Esophagus muscularis mucosa (tissue), 4 donors: Measurements from ENCODE around the gene MREG. TPM values are rescaled to one million over a fixed set of nuclear protein-coding genes. Genes with fewer than 3 reads are reported as not detected.

Experiments
- DNase-seq: peaks from one replicate; pipeline ENCODE4 v3.0.0-alpha.2; 2017; ENCODE audit errors: extremely low spot score
- H3K27ac ChIP-seq, 4 donors: fragments of 200-600 bp; sonication (generic); replicated peaks in 1 of 4; 1 replicate in 3 of 4; 2 replicates in 1 of 4; pipeline ENCODE4 v1.5.1; 2016 to 2019; ENCODE audit warnings: mild to moderate bottlenecking in 1 of 4
- H3K27me3 ChIP-seq, 4 donors: fragments of 200-600 bp; sonication (generic); one replicate each; pipeline versions ENCODE4 v1.5.1 to v1.6.0; 2016 to 2019
- H3K36me3 ChIP-seq, 4 donors: fragments of 200-600 bp; sonication (generic); one replicate each; pipeline ENCODE4 v1.5.1; 2016 to 2019
- H3K4me1 ChIP-seq, 4 donors: fragments of 200-600 bp; sonication (generic); one replicate each; pipeline ENCODE4 v1.5.1; 2016 to 2019
- H3K4me3 ChIP-seq, 4 donors: fragments of 200-600 bp; sonication (generic); 1 replicate in 2 of 4; 2 replicates in 2 of 4; pipeline ENCODE4 v1.5.1; 2016 to 2019; ENCODE audit warnings: mild to moderate bottlenecking in 4 of 4, moderate library complexity in 1 of 4
- H3K9me3 ChIP-seq, 4 donors: fragments of 200-600 bp; sonication (generic); 1 replicate in 3 of 4; 2 replicates in 1 of 4; pipeline ENCODE4 v1.5.1; 2016 to 2019
- EP300 ChIP-seq: sonication (generic); formaldehyde crosslinking; IDR thresholded peaks from one replicate; pipeline ENCODE4 v1.6.1; 2017; ENCODE audit warnings: antibody characterized with exemption
- POLR2A ChIP-seq: fragments of 450-650 bp; IDR thresholded peaks from one replicate; pipeline ENCODE4 v1.6.1; 2017; ENCODE audit warnings: antibody characterized with exemption, moderate library complexity, mild to moderate bottlenecking, low read depth
- POLR2AphosphoS5 ChIP-seq, 2 donors: sonication (generic); formaldehyde crosslinking; IDR thresholded peaks; one replicate each; pipeline ENCODE4 v1.6.1; 2017; ENCODE audit warnings: antibody characterized with exemption in 2 of 2
- WGBS: methylation state at CpG from one replicate; pipeline ENCODE4 v1.1.5; 2018; 5-methylcytosine and 5-hydroxymethylcytosine counted together
- intact Hi-C: fragments of 100-400 bp; cut with DNase I; formaldehyde crosslinking; loops from one replicate; pipeline ENCODE4 v1.15.1; 2023
- total RNA-seq, 4 donors: library from RNA; depleted of rRNA; stranded (reverse); fragments of >200 nt; gene quantifications; one replicate each; pipeline versions ENCODE4 v1.1.0 to v1.2.1, GENCODE V29; 2016
- TF ChIP-seq, protein P1 (sequence below), 3 experiments: fragments of 200-600 bp in 2 of 3; fragments of 450-650 bp in 1 of 3; sonication (generic) in 2 of 3; IDR thresholded peaks; one replicate each; pipeline ENCODE4 v1.5.1; 2017 to 2019; ENCODE audit warnings: antibody characterized with exemption in 3 of 3, mild to moderate bottlenecking in 2 of 3, moderate library complexity in 1 of 3

Gene MREG
- total RNA-seq, 4 donors from 2014 or later, result 0.40 to 1.2 (median 0.70) TPM

DNA sequence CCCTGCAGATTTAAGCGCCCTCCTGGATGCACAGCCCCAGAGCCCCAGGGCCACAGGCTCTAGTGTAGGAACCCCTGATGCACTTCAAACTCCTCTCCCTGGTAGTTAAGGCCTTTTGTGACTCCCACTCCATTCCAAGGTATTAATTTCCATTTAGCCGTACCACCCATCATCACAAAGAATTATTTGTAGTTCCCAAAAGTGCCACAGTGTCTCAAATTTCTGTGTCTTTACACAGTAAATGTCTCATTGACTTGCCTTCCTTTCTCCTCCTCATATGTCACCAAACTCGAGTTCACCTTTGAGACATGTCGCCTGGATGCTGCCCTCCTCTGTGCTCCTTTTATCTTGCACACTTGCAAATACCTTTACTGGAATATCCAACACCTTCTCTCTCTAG is 42.3 kb upstream of the MREG start:
- TF ChIP-seq EP300 (no peak), POLR2AphosphoS5 (IDR thresholded peaks at IDR 0.05) (no peak), POLR2A (no peak)
- TF ChIP-seq, protein P1, sequence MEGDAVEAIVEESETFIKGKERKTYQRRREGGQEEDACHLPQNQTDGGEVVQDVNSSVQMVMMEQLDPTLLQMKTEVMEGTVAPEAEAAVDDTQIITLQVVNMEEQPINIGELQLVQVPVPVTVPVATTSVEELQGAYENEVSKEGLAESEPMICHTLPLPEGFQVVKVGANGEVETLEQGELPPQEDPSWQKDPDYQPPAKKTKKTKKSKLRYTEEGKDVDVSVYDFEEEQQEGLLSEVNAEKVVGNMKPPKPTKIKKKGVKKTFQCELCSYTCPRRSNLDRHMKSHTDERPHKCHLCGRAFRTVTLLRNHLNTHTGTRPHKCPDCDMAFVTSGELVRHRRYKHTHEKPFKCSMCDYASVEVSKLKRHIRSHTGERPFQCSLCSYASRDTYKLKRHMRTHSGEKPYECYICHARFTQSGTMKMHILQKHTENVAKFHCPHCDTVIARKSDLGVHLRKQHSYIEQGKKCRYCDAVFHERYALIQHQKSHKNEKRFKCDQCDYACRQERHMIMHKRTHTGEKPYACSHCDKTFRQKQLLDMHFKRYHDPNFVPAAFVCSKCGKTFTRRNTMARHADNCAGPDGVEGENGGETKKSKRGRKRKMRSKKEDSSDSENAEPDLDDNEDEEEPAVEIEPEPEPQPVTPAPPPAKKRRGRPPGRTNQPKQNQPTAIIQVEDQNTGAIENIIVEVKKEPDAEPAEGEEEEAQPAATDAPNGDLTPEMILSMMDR (IDR thresholded peaks at IDR 0.05), result no peak
- intact Hi-C loops, result no loop called here
- no peak for DNase-seq
- Histone ChIP-seq H3K4me1 (no peaks in the 10 kb centered on the region), H3K9me3 (no peaks in the 10 kb centered on the region), H3K36me3 (peaks cover 0 to 7% (median 2%) of the 10 kb centered on the region in 4 donors), H3K27ac (no peak overlapping the region), H3K27me3 (no peaks in the 10 kb centered on the region), H3K4me3 (no peak overlapping the region)
- WGBS, result 87% methylated on average over 4 of the region's 4 CpGs

DNA sequence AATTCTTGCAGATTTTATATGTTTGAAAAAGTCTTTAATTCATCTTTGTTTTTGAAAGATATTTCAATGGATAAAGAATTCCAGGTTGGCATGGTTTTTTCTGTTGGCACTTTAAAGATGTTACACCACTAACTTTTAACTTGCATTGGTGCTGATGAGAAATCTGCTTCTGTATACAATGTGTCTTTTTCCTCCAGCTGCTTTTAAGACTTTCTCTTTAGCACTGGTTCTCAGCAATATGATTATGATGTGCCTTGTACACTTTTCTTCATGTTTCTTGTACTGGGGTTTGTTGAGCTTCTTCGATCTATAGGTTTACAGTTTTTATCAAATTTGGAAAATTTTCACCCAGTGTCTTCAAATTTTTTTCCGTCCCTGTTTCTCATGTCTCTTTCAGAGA is 39.1 kb upstream of the MREG start:
- DNase-seq, result no peak

DNA sequence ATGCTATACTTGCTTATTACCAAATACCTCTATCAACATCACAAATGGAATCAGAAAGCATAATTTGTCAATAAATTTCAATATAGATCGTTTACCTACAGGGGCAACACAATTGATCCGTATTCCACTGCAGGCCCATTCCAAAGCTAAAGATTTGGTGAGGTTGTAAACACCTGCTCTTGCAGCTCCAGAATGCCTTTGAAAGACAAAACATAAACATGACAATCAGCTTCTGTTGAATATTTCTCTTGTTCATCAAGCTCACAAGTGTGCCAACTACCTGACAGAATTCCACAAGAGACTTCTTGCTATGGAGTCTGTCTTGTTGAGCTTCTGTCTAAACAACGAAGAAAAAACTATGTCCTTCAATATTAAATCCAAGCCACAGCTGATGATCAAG is 38.0 kb upstream of the MREG start:
- no peak for TF ChIP-seq POLR2A
- TF ChIP-seq EP300, result no peak
- no peak for TF ChIP-seq POLR2AphosphoS5 (IDR thresholded peaks at IDR 0.05)
- TF ChIP-seq, protein P1 (IDR thresholded peaks at IDR 0.05), result no peak
- Histone ChIP-seq H3K27ac (no peak overlapping the region), H3K36me3 (peaks cover 0 to 35% (median 4%) of the 10 kb centered on the region in 4 donors), H3K4me1 (no peaks in the 10 kb centered on the region), H3K9me3 (no peaks in the 10 kb centered on the region), H3K4me3 (no peak overlapping the region), H3K27me3 (no peaks in the 10 kb centered on the region)
- no peak for DNase-seq
- WGBS, result 92% methylated on average over 3 of the region's 3 CpGs
- intact Hi-C loops, result no loop called here

More for the DNA sequence above, 39.1 kb upstream of the MREG start:
- Histone ChIP-seq H3K9me3 (no peaks in the 10 kb centered on the region), H3K4me1 (no peaks in the 10 kb centered on the region), H3K27me3 (no peaks in the 10 kb centered on the region), H3K4me3 (no peak overlapping the region), H3K36me3 (peaks cover 0 to 24% (median 4%) of the 10 kb centered on the region in 4 donors), H3K27ac (no peak overlapping the region)
- WGBS, result 98% methylated on average over 2 of the region's 2 CpGs
- TF ChIP-seq POLR2A, result no peak
- no peak for TF ChIP-seq EP300
- TF ChIP-seq, protein P1 (IDR thresholded peaks at IDR 0.05), result no peak
- no peak for TF ChIP-seq POLR2AphosphoS5 (IDR thresholded peaks at IDR 0.05)
- intact Hi-C loops, result no loop called here

DNA sequence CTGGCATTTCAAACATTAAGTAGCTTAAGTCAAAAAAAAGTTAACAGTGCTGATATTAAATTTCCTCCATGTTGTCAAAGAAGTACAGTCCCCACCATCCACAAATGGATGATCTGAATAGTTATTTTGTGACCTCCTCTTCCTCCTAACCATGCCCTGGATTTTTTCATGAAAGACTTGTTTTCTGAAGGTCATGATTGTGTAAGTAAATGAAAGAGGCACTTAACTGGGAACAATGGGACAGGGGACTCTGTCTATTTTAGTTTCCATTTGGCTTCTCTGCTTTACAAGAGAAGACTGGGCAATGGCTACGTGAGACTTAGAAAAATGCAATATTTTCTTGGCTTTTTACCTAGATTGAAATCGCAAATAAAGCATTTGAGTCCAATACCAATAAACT is 36.1 kb upstream of the MREG start:
- no peaks in the 10 kb centered on the region for H3K9me3 ChIP-seq
- no peak for DNase-seq
- H3K36me3 ChIP-seq, result peaks cover 0 to 36% (median 6%) of the 10 kb centered on the region in 4 donors
- TF ChIP-seq POLR2A (no peak), EP300 (no peak), POLR2AphosphoS5 (IDR thresholded peaks at IDR 0.05) (no peak)
- TF ChIP-seq, protein P1 (IDR thresholded peaks at IDR 0.05), result no peak
- H3K27me3 ChIP-seq, result no peaks in the 10 kb centered on the region
- H3K27ac ChIP-seq, result no peak overlapping the region
- H3K4me3 ChIP-seq, result no peak overlapping the region
- no peaks in the 10 kb centered on the region for H3K4me1 ChIP-seq
- intact Hi-C loops, result no loop called here
- WGBS, result 88% methylated on average over 2 of the region's 2 CpGs

DNA sequence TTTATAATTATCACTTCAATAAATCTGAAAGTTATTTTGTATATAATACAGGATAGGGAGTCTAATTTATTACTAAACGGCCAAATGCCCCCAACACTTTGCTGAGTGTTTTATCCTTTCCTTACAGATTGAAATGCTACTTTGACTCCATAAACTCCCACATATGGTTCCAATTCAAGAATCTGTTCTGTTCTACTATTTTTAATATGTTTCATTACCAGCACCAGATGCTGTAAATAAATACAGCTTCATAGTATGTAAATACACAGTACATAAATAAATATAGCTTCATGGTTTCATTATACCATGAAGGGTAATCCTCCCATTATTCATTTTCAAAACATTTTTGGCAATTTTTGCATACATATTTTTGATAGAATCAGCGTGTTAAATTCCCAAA is 34.0 kb upstream of the MREG start:
- TF ChIP-seq, protein P1 (IDR thresholded peaks at IDR 0.05), result no peak
- no peak for TF ChIP-seq POLR2AphosphoS5 (IDR thresholded peaks at IDR 0.05)
- TF ChIP-seq EP300, result no peak
- TF ChIP-seq POLR2A, result no peak
- intact Hi-C loops, result no loop called here
- H3K4me3 ChIP-seq, result no peak overlapping the region
- DNase-seq, result no peak
- peaks cover 4 to 49% (median 10%) of the 10 kb centered on the region in 4 donors for H3K36me3 ChIP-seq
- H3K9me3 ChIP-seq, result no peaks in the 10 kb centered on the region
- WGBS, result 90% methylated on average over 2 of the region's 2 CpGs
- H3K27ac ChIP-seq, result no peak overlapping the region
- no peaks in the 10 kb centered on the region for H3K27me3 ChIP-seq
- no peaks in the 10 kb centered on the region for H3K4me1 ChIP-seq
